GM23248 (cell line): ENCODE data around the gene PA2G4. TPM values are rescaled to one million over a fixed set of nuclear protein-coding genes. Genes with fewer than 3 reads are reported as not detected.

Experiments
- DNase-seq: peaks from one replicate; pipeline ENCODE4 v3.0.0-alpha.2; 2015
- H2AFZ ChIP-seq: fragments of 200-600 bp; sonication (generic); 2 replicates; pipeline ENCODE4 v1.6.1; 2016; ENCODE audit warnings: antibody characterized with exemption
- H3F3A ChIP-seq: fragments of 200-600 bp; sonication (generic); 2 replicates; pipeline ENCODE4 v1.6.1; 2016; ENCODE audit warnings: mild to moderate bottlenecking, antibody characterized with exemption, mixed run types; ENCODE audit not compliant: insufficient read depth
- H3K27ac ChIP-seq: fragments of 200-600 bp; sonication (generic); 2 replicates; pipeline ENCODE4 v1.5.1; 2016; ENCODE audit warnings: mild to moderate bottlenecking
- H3K27me3 ChIP-seq: fragments of 200-600 bp; sonication (generic); replicated peaks from 2 replicates; pipeline ENCODE4 v1.6.1; 2016; ENCODE audit warnings: mild to moderate bottlenecking; ENCODE audit not compliant: insufficient read depth
- H3K36me3 ChIP-seq: fragments of 200-600 bp; sonication (generic); 2 replicates; pipeline ENCODE4 v1.6.1; 2016; ENCODE audit warnings: low read depth, mild to moderate bottlenecking
- H3K4me1 ChIP-seq: fragments of 200-600 bp; sonication (generic); 2 replicates; pipeline ENCODE4 v1.6.1; 2016; ENCODE audit warnings: mild to moderate bottlenecking; ENCODE audit not compliant: insufficient read depth
- H3K4me2 ChIP-seq: fragments of 200-600 bp; sonication (generic); one replicate; pipeline ENCODE4 v1.6.1; 2016; ENCODE audit warnings: mild to moderate bottlenecking; ENCODE audit not compliant: unreplicated experiment
- H3K4me3 ChIP-seq: fragments of 200-600 bp; sonication (generic); 2 replicates; pipeline ENCODE4 v1.5.1; 2016; ENCODE audit warnings: mild to moderate bottlenecking
- H3K79me2 ChIP-seq: fragments of 200-600 bp; sonication (generic); 2 replicates; pipeline ENCODE4 v1.6.1; 2016; ENCODE audit warnings: mild to moderate bottlenecking; ENCODE audit not compliant: insufficient read depth
- H3K9ac ChIP-seq: fragments of 200-600 bp; sonication (generic); 2 replicates; pipeline ENCODE4 v1.6.1; 2016; ENCODE audit warnings: mild to moderate bottlenecking
- H3K9me2 ChIP-seq: fragments of 200-600 bp; sonication (generic); 2 replicates; pipeline ENCODE4 v1.6.1; 2016; ENCODE audit warnings: mixed run types, mild to moderate bottlenecking, moderate library complexity; ENCODE audit not compliant: insufficient read depth
- H3K9me3 ChIP-seq: fragments of 200-600 bp; sonication (generic); one replicate; pipeline ENCODE4 v1.6.1; 2017; ENCODE audit warnings: low read depth
- H4K20me1 ChIP-seq: fragments of 200-600 bp; sonication (generic); 2 replicates; pipeline ENCODE4 v1.6.0; 2016; ENCODE audit not compliant: insufficient read depth
- EZH2 ChIP-seq: fragments of 200-600 bp; sonication (generic); IDR thresholded peaks from 2 replicates; pipeline ENCODE4 v1.6.1; 2018; ENCODE audit warnings: antibody characterized with exemption, mild to moderate bottlenecking; ENCODE audit not compliant: insufficient read depth, poor library complexity, severe bottlenecking
- EZH2phosphoT487 ChIP-seq: fragments of 200-600 bp; sonication (generic); IDR thresholded peaks from 2 replicates; pipeline ENCODE4 v1.6.1; 2018; ENCODE audit warnings: antibody characterized with exemption, moderate library complexity, mild to moderate bottlenecking, low read depth; ENCODE audit not compliant: insufficient read depth
- WGBS, 2 experiments: methylation state at CpG; one replicate each; pipeline ENCODE4 v1.1.6; 2015 to 2017; ENCODE audit warnings: low lambda C conversion rate in 2 of 2, low coverage in 1 of 2; ENCODE audit errors: missing lambda C conversion rate in 2 of 2; 5-methylcytosine and 5-hydroxymethylcytosine counted together
- in situ Hi-C: fragments of 300-500 bp; cut with MboI; formaldehyde crosslinking; loops from 2 replicates; pipeline ENCODE4 v1.15.0; 2020
- polyA plus RNA-seq: library from polyadenylated mRNA; unstranded; fragments of >200 nt; fragmentation: Nextera tagmentation; extraction: Ambion mirVana; gene quantifications from 2 replicates; pipeline ENCODE4 v1.2.1, GENCODE V29; 2016
- total RNA-seq: library from RNA; depleted of rRNA; stranded (reverse); fragments of >200 nt; shearing (Covaris generic); gene quantifications from 2 replicates; pipeline ENCODE4 v1.2.3, GENCODE V29; 2014

The PA2G4 gene
- total and polyA plus RNA-seq, 2 experiments from 2014 or later = 120 to 152 TPM

GRCh38 chr12:56143870-56144269, 39.5 kb downstream of the PA2G4 start:
- WGBS, 2 experiments = 89% methylated on average over 8 of the region's 8 CpGs
- Histone ChIP-seq H3K27ac (no peak overlapping the region), H2AFZ (no peak overlapping the region), H3K9me2 (no peaks in the 10 kb centered on the region), H3K9me3 (no peaks in the 10 kb centered on the region), H3K4me3 (no peak overlapping the region), H4K20me1 (no peaks in the 10 kb centered on the region), H3F3A (peaks cover 28% of the 10 kb centered on the region; the same call in 1 of the 2 replicates), H3K9ac (no peak overlapping the region), H3K36me3 (peaks cover 39% of the 10 kb centered on the region; the same call in 1 of the 2 replicates), H3K4me1 (no peaks in the 10 kb centered on the region), H3K27me3 (no peaks in the 10 kb centered on the region), H3K79me2 (no peaks in the 10 kb centered on the region), H3K4me2 (no peak overlapping the region)
- no peak for DNase-seq
- TF ChIP-seq EZH2phosphoT487 (no peak), EZH2 (no peak)
- in situ Hi-C loops = no loop called here

GRCh38 chr12:56145217-56145616, 40.9 kb downstream of the PA2G4 start:
- peaks cover 28% of the 10 kb centered on the region; the same call in 1 of the 2 replicates for H3F3A ChIP-seq
- in situ Hi-C loops = no loop called here

GRCh38 chr12:56146492-56147460, 42.4 kb downstream of the PA2G4 start:
- Histone ChIP-seq H3K4me2 (no peak overlapping the region), H3K9ac (no peak overlapping the region), H3K36me3 (peaks cover 15% of the 10 kb centered on the region; the same call in 1 of the 2 replicates), H3K4me3 (no peak overlapping the region), H4K20me1 (no peaks in the 10 kb centered on the region), H3K27me3 (no peaks in the 10 kb centered on the region), H2AFZ (no peak overlapping the region), H3K9me3 (no peaks in the 10 kb centered on the region), H3K27ac (no peak overlapping the region), H3K4me1 (peaks cover 10% of the 10 kb centered on the region; the same call in 1 of the 2 replicates), H3F3A (peaks cover 22% of the 10 kb centered on the region), H3K9me2 (no peaks in the 10 kb centered on the region), H3K79me2 (no peaks in the 10 kb centered on the region)
- no peak for DNase-seq
- 67 to 76% methylated on average over 12 to 13 of the region's 13 CpGs for WGBS, 2 experiments
- in situ Hi-C loops = no loop called here
- TF ChIP-seq EZH2phosphoT487 (no peak), EZH2 (no peak)

More at GRCh38 chr12:56145217-56145616, 40.9 kb downstream of the PA2G4 start:
- Histone ChIP-seq H2AFZ (no peak overlapping the region), H3K9me2 (no peaks in the 10 kb centered on the region), H3K27me3 (no peaks in the 10 kb centered on the region), H3K36me3 (peaks cover 27% of the 10 kb centered on the region; the same call in 1 of the 2 replicates), H3K9me3 (no peaks in the 10 kb centered on the region), H3K4me1 (no peaks in the 10 kb centered on the region), H4K20me1 (no peaks in the 10 kb centered on the region), H3K79me2 (no peaks in the 10 kb centered on the region), H3K4me3 (no peak overlapping the region), H3K9ac (no peak overlapping the region), H3K4me2 (no peak overlapping the region), H3K27ac (no peak overlapping the region)
- 86 to 87% methylated on average over 3 of the region's 3 CpGs for WGBS, 2 experiments
- DNase-seq = no peak
- no peak for TF ChIP-seq EZH2
- TF ChIP-seq EZH2phosphoT487 = no peak

- no peak overlapping the region for H3K27ac ChIP-seq
- H3K9me2 ChIP-seq = no peaks in the 10 kb centered on the region
- no peaks in the 10 kb centered on the region for H3K9me3 ChIP-seq
- H3K4me3 ChIP-seq = no peak overlapping the region
- H3K79me2 ChIP-seq = peaks cover 11% of the 10 kb centered on the region
- H3K36me3 ChIP-seq = no peaks in the 10 kb centered on the region
- H2AFZ ChIP-seq = no peak overlapping the region
- in situ Hi-C loops = no loop called here
- no peak overlapping the region for H3K9ac ChIP-seq
- peaks cover 15% of the 10 kb centered on the region for H3F3A ChIP-seq
- H3K4me1 ChIP-seq = peaks cover 16% of the 10 kb centered on the region
- H4K20me1 ChIP-seq = no peaks in the 10 kb centered on the region
- TF ChIP-seq EZH2 (no peak), EZH2phosphoT487 (no peak)
- H3K27me3 ChIP-seq = no peaks in the 10 kb centered on the region
- WGBS, 2 experiments = 65 to 67% methylated on average over 3 of the region's 3 CpGs
- no peak overlapping the region for H3K4me2 ChIP-seq
- peak; percentile 64 for DNase-seq
These were observed 46.2 kb downstream of the PA2G4 start for GRCh38 chr12:56150563-56150962.
